Ascending aorta (tissue), 2 donors: Measurements from ENCODE around the gene TTC8. TPM values are rescaled to one million over a fixed set of nuclear protein-coding genes. Genes with fewer than 3 reads are reported as not detected.

Experiments used
- DNase-seq, 2 donors: peaks; one replicate each; pipeline ENCODE4 v3.0.0-alpha.2; 2019; ENCODE audit warnings: low spot score in 2 of 2
- H3K27ac ChIP-seq, 2 donors: fragments of 200-600 bp; sonication (generic); one replicate each; pipeline ENCODE4 v1.5.1; 2016 to 2017; ENCODE audit warnings: mild to moderate bottlenecking in 1 of 2
- H3K27me3 ChIP-seq: fragments of 200-600 bp; sonication (generic); one replicate; pipeline ENCODE4 v1.5.1; 2017
- H3K36me3 ChIP-seq, 2 donors: fragments of 200-600 bp; sonication (generic); one replicate each; pipeline ENCODE4 v1.5.1; 2016
- H3K4me1 ChIP-seq, 2 donors: fragments of 200-600 bp; sonication (generic); one replicate each; pipeline ENCODE4 v1.5.1; 2016 to 2017; ENCODE audit warnings: mild to moderate bottlenecking in 1 of 2
- H3K4me3 ChIP-seq, 2 donors: fragments of 200-600 bp; sonication (generic); one replicate each; pipeline ENCODE4 v1.5.1; 2016 to 2017; ENCODE audit warnings: mild to moderate bottlenecking in 1 of 2
- H3K9me3 ChIP-seq, 2 donors: fragments of 200-600 bp; sonication (generic); one replicate each; pipeline ENCODE4 v1.5.1; 2016
- intact Hi-C: fragments of 100-400 bp; cut with DNase I; formaldehyde crosslinking; loops from one replicate; pipeline ENCODE4 v1.15.1; 2023
- total RNA-seq: library from RNA; depleted of rRNA; stranded (reverse); fragments of >200 nt; gene quantifications from one replicate; pipeline ENCODE4 v1.1.0, GENCODE V29; 2016
- TF ChIP-seq, protein P1 (sequence below), 3 experiments: fragments of 200-600 bp in 2 of 3; fragments of 450-650 bp in 1 of 3; sonication (generic) in 2 of 3; IDR thresholded peaks; one replicate each; pipeline ENCODE4 v1.5.1; 2016 to 2019; ENCODE audit warnings: antibody characterized with exemption in 3 of 3, mild to moderate bottlenecking in 1 of 3, moderate library complexity in 1 of 3

The TTC8 gene
- total RNA-seq, 1 donor from 2014 or later = 24.4 TPM

DNA sequence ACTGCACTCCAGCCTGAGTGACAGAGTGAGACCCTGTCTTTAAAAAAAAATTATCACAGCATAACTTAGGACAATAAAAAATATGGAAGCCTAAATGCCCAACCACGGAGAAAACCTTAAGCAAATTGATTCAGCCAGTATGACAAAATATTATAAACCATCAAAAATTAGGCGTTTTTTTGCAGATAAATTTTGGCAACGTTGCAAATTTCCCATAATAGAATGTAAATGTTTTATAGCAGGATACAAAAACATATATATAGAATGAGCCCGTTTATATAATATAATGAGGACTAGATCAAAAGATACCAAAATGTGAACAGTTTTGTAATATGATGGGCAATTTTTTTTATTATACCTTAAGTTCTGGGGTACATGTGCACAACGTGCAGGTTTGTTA, 24.9 kb upstream of the TTC8 start:
- Histone ChIP-seq H3K36me3 (no peaks in the 10 kb centered on the region), H3K27ac (no peak overlapping the region), H3K27me3 (no peaks in the 10 kb centered on the region), H3K9me3 (no peaks in the 10 kb centered on the region), H3K4me3 (no peak overlapping the region), H3K4me1 (no peaks in the 10 kb centered on the region)
- TF ChIP-seq, protein P1, sequence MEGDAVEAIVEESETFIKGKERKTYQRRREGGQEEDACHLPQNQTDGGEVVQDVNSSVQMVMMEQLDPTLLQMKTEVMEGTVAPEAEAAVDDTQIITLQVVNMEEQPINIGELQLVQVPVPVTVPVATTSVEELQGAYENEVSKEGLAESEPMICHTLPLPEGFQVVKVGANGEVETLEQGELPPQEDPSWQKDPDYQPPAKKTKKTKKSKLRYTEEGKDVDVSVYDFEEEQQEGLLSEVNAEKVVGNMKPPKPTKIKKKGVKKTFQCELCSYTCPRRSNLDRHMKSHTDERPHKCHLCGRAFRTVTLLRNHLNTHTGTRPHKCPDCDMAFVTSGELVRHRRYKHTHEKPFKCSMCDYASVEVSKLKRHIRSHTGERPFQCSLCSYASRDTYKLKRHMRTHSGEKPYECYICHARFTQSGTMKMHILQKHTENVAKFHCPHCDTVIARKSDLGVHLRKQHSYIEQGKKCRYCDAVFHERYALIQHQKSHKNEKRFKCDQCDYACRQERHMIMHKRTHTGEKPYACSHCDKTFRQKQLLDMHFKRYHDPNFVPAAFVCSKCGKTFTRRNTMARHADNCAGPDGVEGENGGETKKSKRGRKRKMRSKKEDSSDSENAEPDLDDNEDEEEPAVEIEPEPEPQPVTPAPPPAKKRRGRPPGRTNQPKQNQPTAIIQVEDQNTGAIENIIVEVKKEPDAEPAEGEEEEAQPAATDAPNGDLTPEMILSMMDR (IDR thresholded peaks at IDR 0.05) = no peak
- intact Hi-C loops = no loop called here
- DNase-seq = no peak

DNA sequence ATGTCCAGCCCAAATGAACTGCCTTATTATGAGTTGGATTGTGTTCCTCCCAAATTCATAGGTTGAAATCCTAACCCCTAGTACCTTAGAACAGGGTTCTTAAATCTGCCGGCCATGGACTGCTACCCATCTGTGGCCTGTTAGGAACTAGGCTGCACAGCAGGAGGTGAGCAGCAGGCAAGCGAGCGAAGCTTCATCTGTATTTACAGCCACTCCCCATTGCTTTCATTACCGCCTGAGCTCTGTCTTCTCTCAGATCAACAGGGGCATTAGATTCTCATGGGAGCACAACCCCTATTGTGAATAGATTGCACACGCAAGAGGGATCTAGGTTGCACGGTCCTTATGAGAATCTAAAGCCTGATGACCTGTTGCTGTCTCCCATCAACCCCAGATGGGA, 21.9 kb upstream of the TTC8 start:
- no peak overlapping the region for H3K27ac ChIP-seq
- no peaks in the 10 kb centered on the region for H3K36me3 ChIP-seq
- no peak for DNase-seq
- no peaks in the 10 kb centered on the region for H3K27me3 ChIP-seq
- TF ChIP-seq, protein P1 (IDR thresholded peaks at IDR 0.05) = no peak
- H3K9me3 ChIP-seq = no peaks in the 10 kb centered on the region
- no peaks in the 10 kb centered on the region for H3K4me1 ChIP-seq
- intact Hi-C loops = no loop called here
- no peak overlapping the region for H3K4me3 ChIP-seq

DNA sequence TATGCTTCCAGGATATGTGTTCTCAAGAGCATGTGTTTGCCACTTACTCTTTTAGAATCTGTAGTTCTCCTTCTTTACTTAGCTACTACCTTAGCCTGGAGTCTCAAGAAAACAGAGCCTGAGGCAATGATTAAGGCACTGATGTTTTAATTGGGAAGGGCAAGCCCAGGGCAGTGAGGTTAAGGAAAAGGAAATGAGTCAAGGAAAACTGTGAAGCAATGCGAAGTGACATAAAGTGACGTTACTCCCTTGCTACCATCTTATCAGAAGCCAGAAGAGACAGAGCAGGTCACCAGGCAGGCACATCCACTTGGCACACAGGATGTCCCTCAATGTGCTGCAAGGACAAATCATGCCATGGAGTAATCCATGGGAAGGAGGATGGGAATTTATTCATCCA, 20.4 kb upstream of the TTC8 start:
- H3K36me3 ChIP-seq = no peaks in the 10 kb centered on the region
- no peak overlapping the region for H3K27ac ChIP-seq
- intact Hi-C loops = no loop called here
- DNase-seq = no peak
- H3K27me3 ChIP-seq = no peaks in the 10 kb centered on the region
- no peaks in the 10 kb centered on the region for H3K4me1 ChIP-seq
- TF ChIP-seq, protein P1 (IDR thresholded peaks at IDR 0.05) = no peak
- H3K9me3 ChIP-seq = no peaks in the 10 kb centered on the region
- no peak overlapping the region for H3K4me3 ChIP-seq

DNA sequence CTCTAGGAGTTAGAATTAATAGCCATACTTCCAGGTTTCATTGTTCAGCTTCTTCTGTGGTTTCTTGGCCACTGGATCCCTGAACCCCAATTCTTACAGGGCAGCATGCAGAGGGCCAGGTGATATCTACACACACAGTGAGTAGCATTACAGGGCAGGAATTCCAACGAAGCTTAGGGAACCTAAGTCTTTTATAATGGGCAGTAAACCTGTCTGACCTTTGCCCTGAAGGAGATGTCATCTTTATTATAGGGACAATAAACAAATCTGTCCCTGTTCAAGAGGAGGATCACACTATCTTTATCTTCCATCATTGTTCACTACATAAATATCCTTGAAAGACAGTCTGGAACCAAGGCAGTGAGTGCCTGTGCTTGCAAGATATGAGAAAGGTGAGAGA, 20.0 kb upstream of the TTC8 start:
- no peak overlapping the region for H3K27ac ChIP-seq

DNA sequence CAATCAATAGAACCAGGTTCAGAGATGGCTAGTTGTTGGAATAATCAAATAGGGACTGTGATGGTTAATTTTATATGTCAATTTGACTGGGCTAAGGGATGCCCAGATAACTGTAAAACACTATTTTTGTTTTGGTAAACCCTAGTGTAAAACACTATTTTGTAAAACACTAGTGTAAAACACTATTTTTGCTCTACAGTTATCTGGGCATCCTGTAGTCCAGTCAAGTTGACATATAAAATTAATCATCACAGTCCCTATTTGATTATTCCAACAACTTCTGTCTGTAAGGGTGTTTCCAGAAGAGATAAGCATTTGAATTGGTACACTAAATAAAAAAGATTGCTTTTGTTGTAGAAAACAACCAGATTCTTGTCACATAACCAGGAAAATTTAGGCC, 16.1 kb upstream of the TTC8 start:
- Histone ChIP-seq H3K27ac (no peak overlapping the region), H3K4me3 (no peak overlapping the region), H3K4me1 (no peaks in the 10 kb centered on the region), H3K36me3 (no peaks in the 10 kb centered on the region), H3K9me3 (no peaks in the 10 kb centered on the region), H3K27me3 (no peaks in the 10 kb centered on the region)
- intact Hi-C loops = no loop called here
- TF ChIP-seq, protein P1 (IDR thresholded peaks at IDR 0.05) = no peak
- no peak for DNase-seq

More for the DNA sequence above, 20.0 kb upstream of the TTC8 start:
- intact Hi-C loops = no loop called here
- Histone ChIP-seq H3K36me3 (no peaks in the 10 kb centered on the region), H3K4me3 (no peak overlapping the region), H3K9me3 (no peaks in the 10 kb centered on the region), H3K4me1 (no peaks in the 10 kb centered on the region), H3K27me3 (no peaks in the 10 kb centered on the region)
- TF ChIP-seq, protein P1 (IDR thresholded peaks at IDR 0.05) = no peak
- no peak for DNase-seq

DNA sequence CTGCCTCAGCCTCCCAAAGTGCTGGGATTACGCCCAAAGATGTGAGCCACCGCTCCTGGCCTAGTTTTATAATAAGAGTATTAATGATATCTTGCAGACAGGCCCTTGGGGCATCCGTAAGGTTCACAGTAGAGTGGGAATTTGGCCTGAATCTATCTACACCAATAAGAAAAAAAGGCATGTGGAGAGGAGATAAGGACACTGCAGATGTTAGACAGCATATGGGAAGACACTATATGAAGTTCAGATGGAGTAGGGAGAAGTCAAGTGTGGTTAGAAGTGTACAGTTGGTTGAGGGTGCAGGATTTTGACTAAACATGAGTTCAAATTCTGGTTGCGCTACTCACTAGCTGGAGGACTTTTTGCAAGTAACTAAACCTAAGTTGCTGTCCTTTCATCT, 8.5 kb upstream of the TTC8 start:
- Histone ChIP-seq H3K27me3 (no peaks in the 10 kb centered on the region), H3K9me3 (no peaks in the 10 kb centered on the region), H3K27ac (no peak overlapping the region), H3K4me3 (no peak overlapping the region), H3K4me1 (no peaks in the 10 kb centered on the region), H3K36me3 (no peaks in the 10 kb centered on the region)
- DNase-seq = no peak
- intact Hi-C loops = no loop called here
- TF ChIP-seq, protein P1 (IDR thresholded peaks at IDR 0.05) = no peak
